Fibroblast of mammary gland (primary cell): ENCODE data around the gene PDE7B.

Experiments used
- DNase-seq: peaks from one replicate; pipeline ENCODE4 v3.0.0-alpha.2; 2010; ENCODE audit warnings: low read depth
- H3K4me3 ChIP-seq: 2 replicates; pipeline ENCODE4 v1.5.1; 2011; ENCODE audit warnings: low read depth, mild to moderate bottlenecking, low read length, moderate library complexity; ENCODE audit not compliant: control insufficient read depth
- CTCF ChIP-seq: conservative IDR thresholded peaks from 2 replicates; pipeline ENCODE4 v1.5.1; 2011; ENCODE audit warnings: low read depth, low read length, inconsistent platforms; ENCODE audit not compliant: control insufficient read depth, insufficient read depth

Gene PDE7B

DNA sequence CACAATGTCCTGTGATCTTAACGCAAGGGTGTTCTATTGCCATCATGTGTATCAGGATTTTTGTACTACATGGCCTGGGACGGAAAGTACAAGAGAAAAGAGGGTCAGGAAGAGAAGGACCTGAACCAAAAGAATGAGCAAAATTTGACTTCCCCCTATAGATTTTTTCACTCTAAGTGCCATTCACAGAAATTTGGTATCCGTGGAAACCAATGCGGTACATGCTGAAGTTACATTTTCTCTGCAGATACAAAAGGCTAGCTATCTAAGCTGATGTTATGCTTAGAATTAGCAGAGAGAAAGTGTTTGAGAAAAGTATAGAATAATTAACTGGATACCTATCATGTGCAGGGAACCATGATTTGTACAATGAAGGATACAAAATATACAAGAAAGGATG lies 12.4 kb upstream of the PDE7B start:
- H3K4me3 ChIP-seq = no peak overlapping the region
- no peak for DNase-seq
- no peak for TF ChIP-seq CTCF

- no peak overlapping the region for H3K4me3 ChIP-seq
- TF ChIP-seq CTCF = no peak
- DNase-seq = no peak
Observed at GRCh38 chr6:135842618-135843392, 8.7 kb upstream of the PDE7B start.

- DNase-seq = no peak
- TF ChIP-seq CTCF = no peak
- no peak overlapping the region for H3K4me3 ChIP-seq
Observed at GRCh38 chr6:135850882-135851281, 619 bp upstream of the PDE7B start.

- DNase-seq = peak; percentile 35
- TF ChIP-seq CTCF = no peak
- H3K4me3 ChIP-seq = peak overlapping the region; percentile 65
Observed at GRCh38 chr6:135852746-135853145, 1.2 kb downstream of the PDE7B start.

- peak overlapping the region; percentile 65 for H3K4me3 ChIP-seq
- peak; percentile 62 for DNase-seq
- peak; percentile 16 for TF ChIP-seq CTCF
Observed at GRCh38 chr6:135853227-135853626, 1.7 kb downstream of the PDE7B start.

DNA sequence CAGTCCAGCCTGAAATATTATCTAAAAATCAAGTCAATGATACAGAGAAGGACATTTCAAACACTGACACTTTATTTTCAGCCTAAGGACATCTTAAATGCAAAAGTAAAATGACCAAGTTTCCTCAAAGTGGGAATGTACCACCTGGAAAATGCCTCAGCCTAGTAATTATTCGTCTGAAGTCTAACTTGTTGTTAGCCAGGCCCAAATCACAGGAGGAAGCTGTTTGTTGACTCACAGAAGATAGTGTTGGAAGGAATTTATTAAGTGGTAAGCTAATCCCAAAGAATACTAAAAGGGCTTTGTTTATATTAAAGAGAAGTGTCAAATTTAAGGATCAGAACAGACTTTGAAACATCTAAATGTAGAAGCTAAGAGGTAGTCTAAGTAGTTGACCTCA lies 2.5 kb downstream of the PDE7B start:
- peak; percentile 31 for DNase-seq
- TF ChIP-seq CTCF = no peak
- no peak overlapping the region for H3K4me3 ChIP-seq
